Sigmoid colon (tissue), 7 donors: Measurements from ENCODE around the gene KRT26. TPM values are rescaled to one million over a fixed set of nuclear protein-coding genes. Genes with fewer than 3 reads are reported as not detected.

Experiments
- DNase-seq: peaks from one replicate; pipeline ENCODE4 v3.0.0-alpha.2; 2019
- H3K27ac ChIP-seq, 4 donors: fragments of 200-600 bp; sonication (generic); one replicate each; pipeline ENCODE4 v1.5.1; 2016 to 2019; ENCODE audit warnings: mild to moderate bottlenecking in 1 of 4
- H3K27me3 ChIP-seq, 3 donors: fragments of 200-600 bp; sonication (generic); one replicate each; pipeline ENCODE4 v1.5.1; 2019; ENCODE audit warnings: mild to moderate bottlenecking in 1 of 3
- H3K36me3 ChIP-seq, 4 donors: fragments of 200-600 bp; sonication (generic); one replicate each; pipeline ENCODE4 v1.5.1; 2016 to 2019
- H3K4me1 ChIP-seq, 4 donors: fragments of 200-600 bp; sonication (generic); one replicate each; pipeline ENCODE4 v1.5.1; 2017 to 2019
- H3K4me3 ChIP-seq, 4 donors: fragments of 200-600 bp; sonication (generic); one replicate each; pipeline ENCODE4 v1.5.1; 2017 to 2019; ENCODE audit warnings: mild to moderate bottlenecking in 2 of 4, moderate library complexity in 1 of 4
- H3K9me3 ChIP-seq, 4 donors: fragments of 200-600 bp in 3 of 4; sonication (generic) in 3 of 4; one replicate each; pipeline versions ENCODE4 v1.5.1 to v1.6.1; 2013 to 2019
- CTCF ChIP-seq, 4 experiments: fragments of 450-650 bp in 3 of 4; fragments of 200-600 bp in 1 of 4; IDR thresholded peaks; one replicate each; pipeline ENCODE4 v1.5.1; 2016 to 2019; ENCODE audit warnings: antibody characterized with exemption in 4 of 4, mild to moderate bottlenecking in 3 of 4, moderate library complexity in 2 of 4
- EP300 ChIP-seq, 4 donors: sonication (generic); formaldehyde crosslinking; IDR thresholded peaks; one replicate each; pipeline ENCODE4 v1.6.1; 2017; ENCODE audit warnings: antibody characterized with exemption in 4 of 4
- POLR2A ChIP-seq, 2 donors: fragments of 450-650 bp; IDR thresholded peaks; one replicate each; pipeline ENCODE4 v1.6.1; 2016; ENCODE audit warnings: antibody characterized with exemption in 2 of 2, mild to moderate bottlenecking in 2 of 2, moderate library complexity in 2 of 2
- POLR2AphosphoS5 ChIP-seq, 4 donors: sonication (generic); formaldehyde crosslinking; IDR thresholded peaks; one replicate each; pipeline ENCODE4 v1.6.1; 2017; ENCODE audit warnings: antibody characterized with exemption in 4 of 4
- WGBS, 2 donors: extraction: QIAGEN DNeasy Blood & Tissue Kit; methylation state at CpG; one replicate each; pipeline ENCODE4 v1.1.7; 2013; 5-methylcytosine and 5-hydroxymethylcytosine counted together
- intact Hi-C: fragments of 100-400 bp; cut with DNase I; formaldehyde crosslinking; loops from one replicate; pipeline ENCODE4 v1.15.1; 2023
- polyA plus RNA-seq, 3 donors: library from polyadenylated mRNA; stranded (reverse); fragments of 200-250 nt; gene quantifications; one replicate each; pipeline ENCODE4 v1.2.3, GENCODE V29; 2013
- total RNA-seq, 4 donors: library from RNA; depleted of rRNA; stranded (reverse); fragments of >200 nt; gene quantifications; one replicate each; pipeline ENCODE4 v1.1.0, GENCODE V29; 2016
- donor health status: healthy with polysubstance abuse.
- donor health status: Bipolar disorder and iron deficiency.
- donor health status: healthy.

KRT26 gene
- total and polyA plus RNA-seq, 7 donors: not detected

- Histone ChIP-seq H3K27ac (no peak overlapping the region), H3K4me3 (no peak overlapping the region), H3K4me1 (no peaks in the 10 kb centered on the region), H3K36me3 (no peaks in the 10 kb centered on the region), H3K9me3 (no peaks in the 10 kb centered on the region), H3K27me3 (peaks cover 0 to 30% (median 7%) of the 10 kb centered on the region in 3 donors)
- TF ChIP-seq EP300 (IDR thresholded peaks at IDR 0.05) (no peak), POLR2A (IDR thresholded peaks at IDR 0.05) (no peak), POLR2AphosphoS5 (IDR thresholded peaks at IDR 0.05) (no peak), CTCF (IDR thresholded peaks at IDR 0.05) (no peak)
- DNase-seq: no peak
- 70 to 82% methylated on average over 2 of the region's 2 CpGs for WGBS, 2 donors
- intact Hi-C loops: no loop called here
These were observed 22.5 kb upstream of the KRT26 start for GRCh38 chr17:40794466-40794865.

GRCh38 chr17:40793832-40794231 lies 21.8 kb upstream of the KRT26 start:
- no peak overlapping the region for H3K27ac ChIP-seq
- no peak overlapping the region for H3K4me3 ChIP-seq
- intact Hi-C loops: no loop called here
- no peaks in the 10 kb centered on the region for H3K36me3 ChIP-seq
- H3K4me1 ChIP-seq: no peaks in the 10 kb centered on the region
- no peak for DNase-seq
- peaks cover 0 to 30% (median 7%) of the 10 kb centered on the region in 3 donors for H3K27me3 ChIP-seq
- TF ChIP-seq POLR2A (IDR thresholded peaks at IDR 0.05) (no peak), POLR2AphosphoS5 (IDR thresholded peaks at IDR 0.05) (no peak), CTCF (IDR thresholded peaks at IDR 0.05) (no peak), EP300 (IDR thresholded peaks at IDR 0.05) (no peak)
- WGBS, 2 donors: 44 to 73% methylated on average over 10 of the region's 10 CpGs
- no peaks in the 10 kb centered on the region for H3K9me3 ChIP-seq

- Histone ChIP-seq H3K36me3 (no peaks in the 10 kb centered on the region), H3K9me3 (no peaks in the 10 kb centered on the region), H3K4me3 (no peak overlapping the region), H3K27me3 (peaks cover 0 to 14% (median 0%) of the 10 kb centered on the region in 3 donors), H3K4me1 (no peaks in the 10 kb centered on the region), H3K27ac (no peak overlapping the region)
- intact Hi-C loops: no loop called here
- no peak for DNase-seq
- TF ChIP-seq POLR2AphosphoS5 (IDR thresholded peaks at IDR 0.05): no peak
- peak in 1 of 4 experiments; percentile 24 for TF ChIP-seq CTCF (IDR thresholded peaks at IDR 0.05)
- WGBS, 2 donors: 37 to 39% methylated on average over 6 of the region's 6 CpGs
These were observed 19.9 kb upstream of the KRT26 start for GRCh38 chr17:40791787-40792436.

GRCh38 chr17:40791111-40791510 lies 19.1 kb upstream of the KRT26 start:
- Histone ChIP-seq H3K9me3 (no peaks in the 10 kb centered on the region), H3K4me1 (no peaks in the 10 kb centered on the region), H3K27ac (peak overlapping the region in 1 of 4 donors; percentile 31), H3K36me3 (no peaks in the 10 kb centered on the region), H3K4me3 (no peak overlapping the region), H3K27me3 (peaks cover 0 to 6% (median 0%) of the 10 kb centered on the region in 3 donors)
- 86 to 89% methylated on average over 1 of the region's 1 CpG for WGBS, 2 donors
- no peak for TF ChIP-seq CTCF (IDR thresholded peaks at IDR 0.05)
- no peak for TF ChIP-seq POLR2A (IDR thresholded peaks at IDR 0.05)
- no peak for TF ChIP-seq POLR2AphosphoS5 (IDR thresholded peaks at IDR 0.05)
- no peak for TF ChIP-seq EP300 (IDR thresholded peaks at IDR 0.05)
- intact Hi-C loops: no loop called here
- DNase-seq: no peak

- TF ChIP-seq CTCF (IDR thresholded peaks at IDR 0.05): no peak
- TF ChIP-seq POLR2A (IDR thresholded peaks at IDR 0.05): no peak
- WGBS, 2 donors: 95 to 97% methylated on average over 4 of the region's 4 CpGs
- Histone ChIP-seq H3K9me3 (no peaks in the 10 kb centered on the region), H3K4me1 (peaks cover 0 to 5% (median 0%) of the 10 kb centered on the region in 4 donors), H3K4me3 (no peak within 1 kb of the TSS), H3K27me3 (peaks cover 3 to 29% (median 7%) of the 10 kb centered on the region in 3 donors), H3K36me3 (no peaks in the 10 kb centered on the region), H3K27ac (no peak within 1 kb of the TSS)
- DNase-seq: no peak
- intact Hi-C loops: no loop called here
These were observed 10.4 kb upstream of the KRT26 start, which contains the start of gene KRT27 for GRCh38 chr17:40782450-40782849. TSS of gene KRT27 (minus strand) at chr17:40782550. CDS start at chr17:40782493, 57 bp downstream.
